ENCODE results near the gene CRADD. TPM values are rescaled to one million over a fixed set of nuclear protein-coding genes. Genes with fewer than 3 reads are reported as not detected.

Gene CRADD
- total RNA-seq, 1 donor from 2014 or later = 18.8 TPM

- H3K4me1 Mint-ChIP-seq (ENCODE audit: low read depth, unreplicated experiment) = peaks cover 19% of the 10 kb centered on the region
- TF ChIP-seq, protein P1, sequence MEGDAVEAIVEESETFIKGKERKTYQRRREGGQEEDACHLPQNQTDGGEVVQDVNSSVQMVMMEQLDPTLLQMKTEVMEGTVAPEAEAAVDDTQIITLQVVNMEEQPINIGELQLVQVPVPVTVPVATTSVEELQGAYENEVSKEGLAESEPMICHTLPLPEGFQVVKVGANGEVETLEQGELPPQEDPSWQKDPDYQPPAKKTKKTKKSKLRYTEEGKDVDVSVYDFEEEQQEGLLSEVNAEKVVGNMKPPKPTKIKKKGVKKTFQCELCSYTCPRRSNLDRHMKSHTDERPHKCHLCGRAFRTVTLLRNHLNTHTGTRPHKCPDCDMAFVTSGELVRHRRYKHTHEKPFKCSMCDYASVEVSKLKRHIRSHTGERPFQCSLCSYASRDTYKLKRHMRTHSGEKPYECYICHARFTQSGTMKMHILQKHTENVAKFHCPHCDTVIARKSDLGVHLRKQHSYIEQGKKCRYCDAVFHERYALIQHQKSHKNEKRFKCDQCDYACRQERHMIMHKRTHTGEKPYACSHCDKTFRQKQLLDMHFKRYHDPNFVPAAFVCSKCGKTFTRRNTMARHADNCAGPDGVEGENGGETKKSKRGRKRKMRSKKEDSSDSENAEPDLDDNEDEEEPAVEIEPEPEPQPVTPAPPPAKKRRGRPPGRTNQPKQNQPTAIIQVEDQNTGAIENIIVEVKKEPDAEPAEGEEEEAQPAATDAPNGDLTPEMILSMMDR (IDR thresholded peaks at IDR 0.05; ENCODE audit: partially characterized antibody, unreplicated experiment) = no peak
- no peaks in the 10 kb centered on the region for H3K27me3 Mint-ChIP-seq (ENCODE audit: unreplicated experiment)
- H3K9me3 Mint-ChIP-seq (ENCODE audit: unreplicated experiment) = peaks cover 2% of the 10 kb centered on the region
- H3K36me3 Mint-ChIP-seq (ENCODE audit: unreplicated experiment) = no peaks in the 10 kb centered on the region
- no peak overlapping the region for H3K4me3 Mint-ChIP-seq (ENCODE audit: unreplicated experiment)
- H3K27ac Mint-ChIP-seq (ENCODE audit: unreplicated experiment) = no peak overlapping the region
- DNase-seq = no peak
Measured at GRCh38 chr12:93831374-93831773, 154.2 kb downstream of the CRADD start.

DNA sequence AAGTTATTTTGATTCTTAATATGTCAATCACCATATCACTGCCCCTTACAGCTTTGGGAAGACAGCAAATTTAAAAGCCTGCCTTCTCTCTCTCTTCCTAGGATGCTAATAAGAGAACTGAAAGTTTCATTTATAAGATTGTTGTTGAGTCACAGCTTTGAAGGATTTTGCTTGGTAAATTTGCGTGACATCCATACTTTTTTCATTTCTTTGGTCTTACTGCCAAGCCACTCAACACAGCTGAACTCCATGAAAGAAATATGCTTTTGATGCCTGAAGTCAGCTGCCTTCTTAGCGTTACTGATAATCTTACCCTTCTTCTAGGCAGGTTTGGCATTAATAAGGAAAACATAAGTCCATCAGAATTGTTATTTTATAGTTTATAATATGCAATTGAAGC lies 155.0 kb downstream of the CRADD start:
- no peaks in the 10 kb centered on the region for H3K36me3 Mint-ChIP-seq (ENCODE audit: unreplicated experiment)
- peaks cover 2% of the 10 kb centered on the region for H3K9me3 Mint-ChIP-seq (ENCODE audit: unreplicated experiment)
- H3K27me3 Mint-ChIP-seq (ENCODE audit: unreplicated experiment) = no peaks in the 10 kb centered on the region
- peaks cover 25% of the 10 kb centered on the region for H3K4me1 Mint-ChIP-seq (ENCODE audit: low read depth, unreplicated experiment)
- TF ChIP-seq, protein P1 (IDR thresholded peaks at IDR 0.05; ENCODE audit: partially characterized antibody, unreplicated experiment) = no peak
- no peak overlapping the region for H3K4me3 Mint-ChIP-seq (ENCODE audit: unreplicated experiment)
- no peak for DNase-seq
- H3K27ac Mint-ChIP-seq (ENCODE audit: unreplicated experiment) = no peak overlapping the region

GRCh38 chr12:93833946-93834345 lies 156.8 kb downstream of the CRADD start:
- H3K36me3 Mint-ChIP-seq (ENCODE audit: unreplicated experiment) = no peaks in the 10 kb centered on the region
- DNase-seq = no peak
- H3K9me3 Mint-ChIP-seq (ENCODE audit: unreplicated experiment) = peaks cover 2% of the 10 kb centered on the region
- H3K27ac Mint-ChIP-seq (ENCODE audit: unreplicated experiment) = no peak overlapping the region
- H3K4me1 Mint-ChIP-seq (ENCODE audit: low read depth, unreplicated experiment) = peaks cover 28% of the 10 kb centered on the region
- TF ChIP-seq, protein P1 (IDR thresholded peaks at IDR 0.05; ENCODE audit: partially characterized antibody, unreplicated experiment) = no peak
- H3K4me3 Mint-ChIP-seq (ENCODE audit: unreplicated experiment) = no peak overlapping the region
- no peaks in the 10 kb centered on the region for H3K27me3 Mint-ChIP-seq (ENCODE audit: unreplicated experiment)

GRCh38 chr12:93836620-93837260 lies 159.6 kb downstream of the CRADD start:
- Mint-ChIP-seq H3K27ac (ENCODE audit: unreplicated experiment) (peak overlapping the region; percentile 79), H3K27me3 (ENCODE audit: unreplicated experiment) (no peaks in the 10 kb centered on the region), H3K4me1 (ENCODE audit: low read depth, unreplicated experiment) (peaks cover 21% of the 10 kb centered on the region), H3K36me3 (ENCODE audit: unreplicated experiment) (no peaks in the 10 kb centered on the region), H3K4me3 (ENCODE audit: unreplicated experiment) (peak overlapping the region; percentile 45), H3K9me3 (ENCODE audit: unreplicated experiment) (peaks cover 2% of the 10 kb centered on the region)
- no peak for DNase-seq
- TF ChIP-seq, protein P1 (IDR thresholded peaks at IDR 0.05; ENCODE audit: partially characterized antibody, unreplicated experiment) = no peak

GRCh38 chr12:93838193-93838592 lies 161.0 kb downstream of the CRADD start:
- Mint-ChIP-seq H3K9me3 (ENCODE audit: unreplicated experiment) (peaks cover 2% of the 10 kb centered on the region), H3K4me3 (ENCODE audit: unreplicated experiment) (peak overlapping the region; percentile 61), H3K4me1 (ENCODE audit: low read depth, unreplicated experiment) (peaks cover 20% of the 10 kb centered on the region), H3K36me3 (ENCODE audit: unreplicated experiment) (no peaks in the 10 kb centered on the region), H3K27me3 (ENCODE audit: unreplicated experiment) (no peaks in the 10 kb centered on the region), H3K27ac (ENCODE audit: unreplicated experiment) (peak overlapping the region; percentile 87)
- DNase-seq = peak; percentile 69
- TF ChIP-seq, protein P1 (IDR thresholded peaks at IDR 0.05; ENCODE audit: partially characterized antibody, unreplicated experiment) = no peak
